GM21737 (cell line): ENCODE data around the gene SLC16A11.
A peak's percentile ranks its signal among the peaks of the same experiment; 100 is the strongest.
"Not testable (repeated sequence)": the region's sequence is repeated elsewhere in the genome, so short reads cannot be mapped to it uniquely, and the experiment has no call there.

Source experiments
- ATAC-seq: cut with Tn5 transposase; IDR thresholded peaks from one replicate; pipeline ENCODE4 v1.9.1; 2021; ENCODE audit warnings: mild to moderate bottlenecking, moderate library complexity; ENCODE audit not compliant: unreplicated experiment

SLC16A11 gene

GRCh38 chr17:7058831-7059447 is 15.0 kb upstream of the SLC16A11 start:
- ATAC-seq = no peak

GRCh38 chr17:7056386-7056785 is 12.5 kb upstream of the SLC16A11 start:
- ATAC-seq = no peak

GRCh38 chr17:7050583-7050982 is 6.7 kb upstream of the SLC16A11 start:
- ATAC-seq = not testable (repeated sequence)

GRCh38 chr17:7048968-7049367 is 5.1 kb upstream of the SLC16A11 start:
- ATAC-seq = no peak

GRCh38 chr17:7047566-7047965 is 3.7 kb upstream of the SLC16A11 start:
- no peak for ATAC-seq

GRCh38 chr17:7046725-7047397 is 3.0 kb upstream of the SLC16A11 start:
- ATAC-seq = not testable (repeated sequence)

GRCh38 chr17:7046127-7046724 is 2.3 kb upstream of the SLC16A11 start:
- no peak for ATAC-seq

GRCh38 chr17:7045492-7046126 is 1.7 kb upstream of the SLC16A11 start:
- no peak for ATAC-seq

GRCh38 chr17:7043182-7043496 is 753 bp downstream of the SLC16A11 start:
- no peak for ATAC-seq

- no peak for ATAC-seq
These were observed 1.3 kb downstream of the SLC16A11 start for GRCh38 chr17:7042501-7043181.

GRCh38 chr17:7041607-7042500 is 2.0 kb downstream of the SLC16A11 start:
- no peak for ATAC-seq

GRCh38 chr17:7039832-7040231 is 4.1 kb downstream of the SLC16A11 start:
- ATAC-seq = no peak

- ATAC-seq = no peak
These were observed 5.6 kb downstream of the SLC16A11 start for GRCh38 chr17:7038025-7038862.

GRCh38 chr17:7035591-7036368 is 8.1 kb downstream of the SLC16A11 start, which contains the start of gene SLC16A13:
TSS of gene SLC16A13 (plus strand) at chr17:7036015. CDS start at chr17:7036383, 368 bp downstream.
- peak; percentile 90 for ATAC-seq

- ATAC-seq = no peak
These were observed 8.8 kb downstream of the SLC16A11 start for GRCh38 chr17:7034955-7035590.

- no peak for ATAC-seq
These were observed 14.2 kb downstream of the SLC16A11 start for GRCh38 chr17:7029659-7030058.

GRCh38 chr17:7029096-7029495 is 14.8 kb downstream of the SLC16A11 start:
- ATAC-seq = no peak

- no peak for ATAC-seq
These were observed 16.6 kb downstream of the SLC16A11 start for GRCh38 chr17:7027335-7027734.
